Sigmoid colon (tissue), 4 donors: ENCODE measurements around the gene LARP4B.

Experiments used
- POLR2A ChIP-seq, 2 donors: fragments of 450-650 bp; IDR thresholded peaks; one replicate each; pipeline ENCODE4 v1.6.1; 2016; ENCODE audit warnings: antibody characterized with exemption in 2 of 2, mild to moderate bottlenecking in 2 of 2, moderate library complexity in 2 of 2
- POLR2AphosphoS5 ChIP-seq, 4 donors: sonication (generic); formaldehyde crosslinking; IDR thresholded peaks; one replicate each; pipeline ENCODE4 v1.6.1; 2017; ENCODE audit warnings: antibody characterized with exemption in 4 of 4
- TF ChIP-seq, protein P1 (sequence below), 4 experiments: fragments of 450-650 bp in 3 of 4; fragments of 200-600 bp in 1 of 4; IDR thresholded peaks; one replicate each; pipeline ENCODE4 v1.5.1; 2016 to 2019; ENCODE audit warnings: antibody characterized with exemption in 4 of 4, mild to moderate bottlenecking in 3 of 4, moderate library complexity in 2 of 4

DNA sequence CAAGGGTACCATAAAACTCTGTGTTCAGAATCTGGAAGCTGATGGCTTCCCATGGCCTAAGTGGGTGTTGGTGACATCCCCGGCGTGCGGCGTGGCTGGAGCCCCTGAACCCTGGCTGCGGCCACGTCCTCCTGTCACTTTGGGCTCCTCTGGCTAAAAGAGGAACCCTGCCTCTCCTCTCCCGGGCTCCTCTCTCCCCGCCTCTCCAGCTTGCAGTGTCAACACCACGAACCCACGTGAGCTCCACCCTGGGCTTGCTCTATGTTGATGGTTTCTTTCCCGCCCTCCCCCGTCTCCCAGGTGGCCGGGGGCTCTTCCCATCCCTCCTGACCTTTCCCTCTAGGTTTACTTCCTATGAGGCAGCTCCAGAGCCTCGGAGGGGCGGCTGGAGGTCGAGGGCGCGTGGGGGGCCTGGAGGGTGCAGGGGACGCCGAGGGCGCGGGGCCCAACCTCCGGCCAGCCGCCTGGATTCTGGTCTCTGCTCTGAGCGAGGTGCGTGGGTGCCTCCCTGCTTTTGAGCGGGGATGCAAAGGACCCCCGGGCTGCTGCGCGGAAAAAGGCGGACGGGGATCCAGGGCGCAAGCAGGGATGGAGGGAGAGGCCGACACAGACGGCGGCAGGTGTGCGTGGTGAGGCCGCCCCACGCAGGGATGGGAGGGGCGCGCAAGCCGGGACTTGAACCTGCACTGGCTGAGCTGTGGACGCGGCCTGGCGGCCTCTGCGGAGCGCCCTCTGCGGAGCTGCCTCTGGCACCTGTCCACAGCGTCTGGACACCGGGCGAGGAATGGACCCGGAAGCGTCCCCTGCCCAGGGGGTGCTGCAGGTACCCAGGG, 126.5 kb downstream of the LARP4B start:
- TF ChIP-seq, protein P1, sequence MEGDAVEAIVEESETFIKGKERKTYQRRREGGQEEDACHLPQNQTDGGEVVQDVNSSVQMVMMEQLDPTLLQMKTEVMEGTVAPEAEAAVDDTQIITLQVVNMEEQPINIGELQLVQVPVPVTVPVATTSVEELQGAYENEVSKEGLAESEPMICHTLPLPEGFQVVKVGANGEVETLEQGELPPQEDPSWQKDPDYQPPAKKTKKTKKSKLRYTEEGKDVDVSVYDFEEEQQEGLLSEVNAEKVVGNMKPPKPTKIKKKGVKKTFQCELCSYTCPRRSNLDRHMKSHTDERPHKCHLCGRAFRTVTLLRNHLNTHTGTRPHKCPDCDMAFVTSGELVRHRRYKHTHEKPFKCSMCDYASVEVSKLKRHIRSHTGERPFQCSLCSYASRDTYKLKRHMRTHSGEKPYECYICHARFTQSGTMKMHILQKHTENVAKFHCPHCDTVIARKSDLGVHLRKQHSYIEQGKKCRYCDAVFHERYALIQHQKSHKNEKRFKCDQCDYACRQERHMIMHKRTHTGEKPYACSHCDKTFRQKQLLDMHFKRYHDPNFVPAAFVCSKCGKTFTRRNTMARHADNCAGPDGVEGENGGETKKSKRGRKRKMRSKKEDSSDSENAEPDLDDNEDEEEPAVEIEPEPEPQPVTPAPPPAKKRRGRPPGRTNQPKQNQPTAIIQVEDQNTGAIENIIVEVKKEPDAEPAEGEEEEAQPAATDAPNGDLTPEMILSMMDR (IDR thresholded peaks at IDR 0.05): no peak
- TF ChIP-seq POLR2A (IDR thresholded peaks at IDR 0.05) (no peak), POLR2AphosphoS5 (IDR thresholded peaks at IDR 0.05) (no peak)
